Hepatocyte (in vitro differentiated cells): Measurements from ENCODE around the gene PSMF1. TPM values are rescaled to one million over a fixed set of nuclear protein-coding genes. Genes with fewer than 3 reads are reported as not detected.

Experiments used
- DNase-seq: peaks from one replicate; pipeline ENCODE4 v3.0.0-alpha.2; 2016; ENCODE audit warnings: low spot score
- H2AFZ ChIP-seq: fragments of 200-600 bp; sonication (generic); 2 replicates; pipeline ENCODE4 v1.6.0; 2016; ENCODE audit warnings: antibody characterized with exemption, mild to moderate bottlenecking
- H3K27ac ChIP-seq: fragments of 200-600 bp; sonication (generic); 2 replicates; pipeline ENCODE4 v1.5.1; 2016; ENCODE audit warnings: mild to moderate bottlenecking
- H3K27me3 ChIP-seq: fragments of 200-600 bp; sonication (generic); 2 replicates; pipeline ENCODE4 v1.6.1; 2016
- H3K36me3 ChIP-seq: fragments of 200-600 bp; sonication (generic); replicated peaks from 2 replicates; pipeline ENCODE4 v1.5.1; 2016; ENCODE audit warnings: low read depth; ENCODE audit not compliant: insufficient read depth
- H3K4me1 ChIP-seq: fragments of 200-600 bp; sonication (generic); 2 replicates; pipeline ENCODE4 v1.5.1; 2016; ENCODE audit warnings: mild to moderate bottlenecking, moderate library complexity; ENCODE audit not compliant: insufficient read depth
- H3K4me2 ChIP-seq: fragments of 200-600 bp; sonication (generic); 2 replicates; pipeline ENCODE4 v1.6.0; 2016
- H3K4me3 ChIP-seq: fragments of 200-600 bp; sonication (generic); 2 replicates; pipeline ENCODE4 v1.5.1; 2016; ENCODE audit warnings: mild to moderate bottlenecking
- H3K79me2 ChIP-seq: fragments of 200-600 bp; sonication (generic); 2 replicates; pipeline ENCODE4 v1.6.0; 2017; ENCODE audit warnings: mild to moderate bottlenecking
- H3K9me2 ChIP-seq: fragments of 200-600 bp; sonication (generic); replicated peaks from 2 replicates; pipeline ENCODE4 v1.6.0; 2017; ENCODE audit warnings: mild to moderate bottlenecking; ENCODE audit not compliant: insufficient read depth
- H3K9me3 ChIP-seq: fragments of 200-600 bp; sonication (generic); 2 replicates; pipeline ENCODE4 v1.5.1; 2016; ENCODE audit warnings: low read depth, mild to moderate bottlenecking
- H4K20me1 ChIP-seq: fragments of 200-600 bp; sonication (generic); 2 replicates; pipeline ENCODE4 v1.6.0; 2016; ENCODE audit warnings: mild to moderate bottlenecking; ENCODE audit not compliant: insufficient read depth, poor library complexity, severe bottlenecking
- EZH2 ChIP-seq: fragments of 200-600 bp; sonication (generic); IDR thresholded peaks from 2 replicates; pipeline ENCODE4 v1.6.1; 2016; ENCODE audit warnings: antibody characterized with exemption, mild to moderate bottlenecking, borderline replicate concordance
- EZH2phosphoT487 ChIP-seq: fragments of 200-600 bp; sonication (generic); IDR thresholded peaks from one replicate; pipeline ENCODE4 v1.6.1; 2018; ENCODE audit warnings: antibody characterized with exemption, mild to moderate bottlenecking, low read depth, moderate library complexity; ENCODE audit not compliant: unreplicated experiment, severe bottlenecking
- WGBS: methylation state at CpG from one replicate; pipeline ENCODE4 v1.1.6; 2016; ENCODE audit warnings: low lambda C conversion rate; ENCODE audit errors: missing lambda C conversion rate; 5-methylcytosine and 5-hydroxymethylcytosine counted together
- polyA plus RNA-seq: library from polyadenylated mRNA; unstranded; fragments of >200 nt; fragmentation: Nextera tagmentation; extraction: Ambion mirVana; gene quantifications from 2 replicates; pipeline ENCODE4 v1.2.1, GENCODE V29; 2016
- total RNA-seq: library from RNA; depleted of rRNA; stranded (reverse); fragments of >200 nt; gene quantifications from 2 replicates; pipeline ENCODE4 v1.2.3, GENCODE V29; 2014
- TF ChIP-seq, protein P1 (sequence below): fragments of 200-600 bp; sonication (generic); IDR thresholded peaks from 2 replicates; pipeline ENCODE4 v1.5.1; 2016; ENCODE audit warnings: antibody characterized with exemption, mild to moderate bottlenecking; ENCODE audit not compliant: poor library complexity

Gene PSMF1
- total and polyA plus RNA-seq, 2 experiments from 2014 or later, result 97.3 to 126 TPM

DNA sequence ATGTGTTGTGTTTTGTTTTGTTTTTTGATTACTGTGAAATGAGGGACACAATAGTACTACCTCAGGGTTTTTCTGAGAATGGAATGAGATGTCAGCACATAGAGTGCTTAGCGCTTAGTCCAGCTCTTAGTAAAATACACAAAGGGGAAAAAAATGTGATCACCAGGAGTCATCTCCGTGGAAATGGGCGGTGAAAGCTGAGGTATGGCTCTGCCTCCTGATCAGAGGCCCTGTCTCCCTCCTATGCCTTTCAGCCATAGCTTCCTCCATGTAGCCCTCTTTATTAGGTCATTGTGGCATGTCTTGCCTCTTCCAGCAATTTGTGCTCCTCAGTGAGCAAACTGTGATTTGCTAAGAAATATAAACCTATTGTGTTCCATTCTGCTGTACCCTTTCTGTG is 13.0 kb downstream of the PSMF1 start:
- Histone ChIP-seq H3K27me3 (no peaks in the 10 kb centered on the region), H3K4me3 (no peak overlapping the region), H3K9me2 (no peaks in the 10 kb centered on the region), H4K20me1 (peaks cover 4% of the 10 kb centered on the region), H3K36me3 (no peaks in the 10 kb centered on the region), H2AFZ (no peak overlapping the region), H3K27ac (no peak overlapping the region), H3K4me1 (no peaks in the 10 kb centered on the region), H3K9me3 (peaks cover 5% of the 10 kb centered on the region), H3K79me2 (peaks cover 25% of the 10 kb centered on the region), H3K4me2 (no peak overlapping the region)
- TF ChIP-seq EZH2phosphoT487 (no peak), EZH2 (no peak)
- TF ChIP-seq, protein P1, sequence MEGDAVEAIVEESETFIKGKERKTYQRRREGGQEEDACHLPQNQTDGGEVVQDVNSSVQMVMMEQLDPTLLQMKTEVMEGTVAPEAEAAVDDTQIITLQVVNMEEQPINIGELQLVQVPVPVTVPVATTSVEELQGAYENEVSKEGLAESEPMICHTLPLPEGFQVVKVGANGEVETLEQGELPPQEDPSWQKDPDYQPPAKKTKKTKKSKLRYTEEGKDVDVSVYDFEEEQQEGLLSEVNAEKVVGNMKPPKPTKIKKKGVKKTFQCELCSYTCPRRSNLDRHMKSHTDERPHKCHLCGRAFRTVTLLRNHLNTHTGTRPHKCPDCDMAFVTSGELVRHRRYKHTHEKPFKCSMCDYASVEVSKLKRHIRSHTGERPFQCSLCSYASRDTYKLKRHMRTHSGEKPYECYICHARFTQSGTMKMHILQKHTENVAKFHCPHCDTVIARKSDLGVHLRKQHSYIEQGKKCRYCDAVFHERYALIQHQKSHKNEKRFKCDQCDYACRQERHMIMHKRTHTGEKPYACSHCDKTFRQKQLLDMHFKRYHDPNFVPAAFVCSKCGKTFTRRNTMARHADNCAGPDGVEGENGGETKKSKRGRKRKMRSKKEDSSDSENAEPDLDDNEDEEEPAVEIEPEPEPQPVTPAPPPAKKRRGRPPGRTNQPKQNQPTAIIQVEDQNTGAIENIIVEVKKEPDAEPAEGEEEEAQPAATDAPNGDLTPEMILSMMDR, result no peak
- 79% methylated on average over 3 of the region's 3 CpGs for WGBS
- no peak for DNase-seq

DNA sequence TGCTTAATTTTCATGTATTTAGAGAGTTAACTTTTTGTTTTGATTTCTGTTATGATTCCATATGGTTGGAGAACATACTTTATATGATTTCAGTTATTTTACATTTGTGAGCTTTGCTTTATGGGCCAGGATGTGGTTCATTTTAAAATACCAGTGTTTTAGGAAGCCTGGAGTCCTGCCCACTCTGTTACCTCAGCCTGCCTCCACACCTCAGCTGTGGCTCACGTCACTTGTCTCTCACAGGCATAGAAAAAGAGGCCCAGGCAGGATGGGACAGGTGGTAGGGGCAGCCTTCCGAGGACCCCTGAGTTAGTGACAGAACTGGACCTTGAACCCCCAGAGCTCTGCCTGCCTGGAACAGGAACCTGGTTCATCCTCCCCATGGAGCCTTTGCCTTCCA is 16.0 kb downstream of the PSMF1 start:
- Histone ChIP-seq H3K4me1 (no peaks in the 10 kb centered on the region), H2AFZ (no peak overlapping the region), H3K27me3 (no peaks in the 10 kb centered on the region), H3K79me2 (peaks cover 24% of the 10 kb centered on the region), H4K20me1 (peaks cover 4% of the 10 kb centered on the region), H3K36me3 (no peaks in the 10 kb centered on the region), H3K9me3 (peaks cover 5% of the 10 kb centered on the region), H3K4me2 (no peak overlapping the region), H3K27ac (no peak overlapping the region), H3K4me3 (no peak overlapping the region), H3K9me2 (no peaks in the 10 kb centered on the region)
- TF ChIP-seq EZH2, result no peak
- TF ChIP-seq EZH2phosphoT487, result no peak
- TF ChIP-seq, protein P1, result no peak
- 67% methylated on average over 2 of the region's 2 CpGs for WGBS
- no peak for DNase-seq

DNA sequence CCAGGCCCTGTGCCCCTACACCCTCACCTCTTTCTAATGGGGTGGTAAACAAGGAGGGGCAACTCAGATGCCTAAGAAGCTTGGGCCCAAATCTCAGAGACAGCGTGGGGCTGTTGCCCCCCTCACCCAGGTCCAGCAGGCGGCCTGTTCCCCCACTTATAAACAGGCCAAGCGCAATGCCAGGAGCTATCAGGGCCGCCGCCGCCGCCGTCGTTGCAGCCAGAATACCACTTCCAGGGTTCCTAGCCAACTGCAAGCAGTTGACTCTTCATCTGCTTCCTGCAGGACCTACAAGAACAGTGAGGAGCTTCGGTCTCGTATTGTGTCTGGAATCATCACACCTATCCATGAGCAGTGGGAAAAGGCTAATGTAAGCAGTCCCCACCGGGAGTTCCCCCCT is 16.4 kb downstream of the PSMF1 start:
- Histone ChIP-seq H3K27me3 (no peaks in the 10 kb centered on the region), H3K4me2 (no peak overlapping the region), H3K4me1 (no peaks in the 10 kb centered on the region), H3K79me2 (peaks cover 24% of the 10 kb centered on the region), H4K20me1 (peaks cover 4% of the 10 kb centered on the region), H3K27ac (no peak overlapping the region), H3K9me2 (no peaks in the 10 kb centered on the region), H3K36me3 (no peaks in the 10 kb centered on the region), H2AFZ (no peak overlapping the region), H3K4me3 (no peak overlapping the region), H3K9me3 (peaks cover 5% of the 10 kb centered on the region)
- TF ChIP-seq, protein P1, result no peak
- TF ChIP-seq EZH2phosphoT487, result no peak
- no peak for TF ChIP-seq EZH2
- WGBS, result 98% methylated on average over 12 of the region's 12 CpGs
- DNase-seq, result no peak

DNA sequence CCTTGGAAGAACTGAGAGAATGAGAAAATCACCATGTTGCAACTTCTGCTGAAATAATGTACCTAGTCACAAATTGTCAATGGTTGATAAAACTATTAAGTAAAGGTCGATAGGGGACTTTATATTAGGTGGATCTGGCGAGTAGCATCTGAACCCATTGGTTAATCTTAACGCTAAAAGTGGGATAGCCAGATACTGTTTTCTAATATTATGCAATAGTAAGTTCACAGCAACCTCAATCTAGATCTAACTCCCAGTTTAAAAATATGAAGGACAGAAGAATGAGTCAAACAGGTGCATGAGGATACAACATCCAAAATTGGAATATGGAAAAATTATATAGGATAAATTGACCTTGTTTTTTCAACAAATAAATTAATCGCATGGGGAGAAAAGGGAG is 18.8 kb downstream of the PSMF1 start:
- no peaks in the 10 kb centered on the region for H3K9me2 ChIP-seq
- H3K27me3 ChIP-seq, result no peaks in the 10 kb centered on the region
- no peaks in the 10 kb centered on the region for H3K36me3 ChIP-seq
- no peak overlapping the region for H2AFZ ChIP-seq
- no peak overlapping the region for H3K4me2 ChIP-seq
- DNase-seq, result no peak
- no peak overlapping the region for H3K27ac ChIP-seq
- H3K4me1 ChIP-seq, result no peaks in the 10 kb centered on the region
- TF ChIP-seq, protein P1, result no peak
- TF ChIP-seq EZH2phosphoT487 (no peak), EZH2 (no peak)
- WGBS, result 87% methylated on average over 4 of the region's 4 CpGs
- peaks cover 14% of the 10 kb centered on the region for H3K79me2 ChIP-seq
- no peak overlapping the region for H3K4me3 ChIP-seq
- H3K9me3 ChIP-seq, result peaks cover 5% of the 10 kb centered on the region
- H4K20me1 ChIP-seq, result peaks cover 4% of the 10 kb centered on the region
